ENCODE data around the gene DNAH8.

DNA sequence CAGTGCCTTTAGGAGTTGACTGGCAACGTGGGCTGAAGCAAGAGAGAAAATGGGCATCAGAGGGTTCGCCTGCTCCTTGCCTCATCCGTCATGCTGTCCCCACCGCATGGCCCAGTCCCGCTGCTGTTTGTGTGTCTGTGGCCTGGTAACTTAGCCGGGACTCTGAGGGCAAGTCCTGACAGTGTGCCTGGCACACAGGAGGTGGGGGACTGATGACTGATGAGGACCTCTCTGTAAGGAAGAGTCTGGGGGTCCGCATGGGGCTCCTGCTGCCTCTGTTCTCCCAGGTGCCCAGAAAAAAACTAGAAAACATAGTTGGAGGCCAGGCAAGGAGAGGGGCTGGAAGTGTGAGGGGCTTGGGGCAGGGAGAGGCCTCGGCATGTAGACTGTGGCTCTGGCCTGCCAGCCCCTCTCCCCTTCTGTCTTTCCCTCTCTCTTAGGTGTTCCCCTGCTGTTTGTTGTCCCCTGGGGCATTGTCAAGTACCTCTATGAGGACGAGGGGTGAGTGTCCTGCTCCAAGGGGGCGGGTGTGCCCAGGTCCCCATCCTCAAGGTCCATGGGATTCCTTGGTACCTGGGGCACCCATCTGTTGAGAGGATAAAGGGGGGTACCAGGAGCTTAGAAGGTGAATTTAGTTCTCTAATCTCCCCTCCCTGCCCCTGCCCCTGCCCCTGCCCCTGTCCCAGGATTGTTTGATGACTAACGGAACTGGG is 362.9 kb downstream of the DNAH8 start:
- TF ChIP-seq, protein P1, sequence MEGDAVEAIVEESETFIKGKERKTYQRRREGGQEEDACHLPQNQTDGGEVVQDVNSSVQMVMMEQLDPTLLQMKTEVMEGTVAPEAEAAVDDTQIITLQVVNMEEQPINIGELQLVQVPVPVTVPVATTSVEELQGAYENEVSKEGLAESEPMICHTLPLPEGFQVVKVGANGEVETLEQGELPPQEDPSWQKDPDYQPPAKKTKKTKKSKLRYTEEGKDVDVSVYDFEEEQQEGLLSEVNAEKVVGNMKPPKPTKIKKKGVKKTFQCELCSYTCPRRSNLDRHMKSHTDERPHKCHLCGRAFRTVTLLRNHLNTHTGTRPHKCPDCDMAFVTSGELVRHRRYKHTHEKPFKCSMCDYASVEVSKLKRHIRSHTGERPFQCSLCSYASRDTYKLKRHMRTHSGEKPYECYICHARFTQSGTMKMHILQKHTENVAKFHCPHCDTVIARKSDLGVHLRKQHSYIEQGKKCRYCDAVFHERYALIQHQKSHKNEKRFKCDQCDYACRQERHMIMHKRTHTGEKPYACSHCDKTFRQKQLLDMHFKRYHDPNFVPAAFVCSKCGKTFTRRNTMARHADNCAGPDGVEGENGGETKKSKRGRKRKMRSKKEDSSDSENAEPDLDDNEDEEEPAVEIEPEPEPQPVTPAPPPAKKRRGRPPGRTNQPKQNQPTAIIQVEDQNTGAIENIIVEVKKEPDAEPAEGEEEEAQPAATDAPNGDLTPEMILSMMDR (IDR thresholded peaks at IDR 0.05; ENCODE audit: extremely low read depth in 1 of 2, insufficient read depth in 1 of 2, low read depth in 1 of 2, low read length in 2 of 2): no peak
- no peak for TF ChIP-seq POLR2A (IDR thresholded peaks at IDR 0.05; ENCODE audit: low read depth, low read length)
- TF ChIP-seq JUN (IDR thresholded peaks at IDR 0.05; ENCODE audit: borderline replicate concordance, insufficient read depth, insufficient read length, low read depth): no peak
- no peak for TF ChIP-seq POLR2AphosphoS5 (IDR thresholded peaks at IDR 0.05; ENCODE audit: insufficient read depth, low read depth, low read length)
- no peak for TF ChIP-seq EZH2 (IDR thresholded peaks at IDR 0.05; ENCODE audit: borderline replicate concordance, low read depth, low read length, severe bottlenecking)
